T-helper 2 cell treated with Interferon-gamma antibody and Interleukin-4, amounts not matched to agents 100 ng/mL and 5 ng/mL, for 36 hours (primary cell): ENCODE measurements around the gene PARP6. TPM values are rescaled to one million over a fixed set of nuclear protein-coding genes. Genes with fewer than 3 reads are reported as not detected.
"Not testable (repeated sequence)": the region's sequence is repeated elsewhere in the genome, so short reads cannot be mapped to it uniquely, and the experiment has no call there.

Experiments used
- intact Hi-C: fragments of 100-400 bp; cut with micrococcal nuclease; formaldehyde crosslinking; loops from one replicate; pipeline ENCODE4 v1.15.1; 2023
- total RNA-seq: library from RNA; stranded (reverse); gene quantifications from 2 replicates; pipeline ENCODE4 v1.2.3, GENCODE V29; 2022

PARP6 gene
- total RNA-seq, 1 donor from 2014 or later, result 55.7 TPM

DNA sequence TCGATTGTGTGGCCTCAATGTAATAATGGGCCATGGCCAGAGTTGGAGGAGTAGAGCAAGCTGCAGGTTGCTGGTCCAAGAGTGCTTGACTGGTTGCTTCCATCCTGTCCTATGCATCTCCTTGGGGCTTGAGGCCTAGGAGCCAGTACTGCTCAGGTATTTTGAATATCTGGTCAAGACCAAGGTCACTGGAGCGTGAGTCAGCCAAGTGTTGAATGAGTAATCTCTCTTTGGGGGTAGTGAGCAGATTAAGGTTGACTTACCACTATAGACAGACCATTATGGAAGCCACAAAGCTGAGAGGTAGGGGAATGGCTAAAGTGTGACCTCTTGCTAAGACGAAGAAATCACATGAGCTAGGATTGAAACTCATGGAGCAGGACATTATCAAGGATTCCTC is 9.4 kb upstream of the PARP6 start:
- intact Hi-C loops, result no loop called here

DNA sequence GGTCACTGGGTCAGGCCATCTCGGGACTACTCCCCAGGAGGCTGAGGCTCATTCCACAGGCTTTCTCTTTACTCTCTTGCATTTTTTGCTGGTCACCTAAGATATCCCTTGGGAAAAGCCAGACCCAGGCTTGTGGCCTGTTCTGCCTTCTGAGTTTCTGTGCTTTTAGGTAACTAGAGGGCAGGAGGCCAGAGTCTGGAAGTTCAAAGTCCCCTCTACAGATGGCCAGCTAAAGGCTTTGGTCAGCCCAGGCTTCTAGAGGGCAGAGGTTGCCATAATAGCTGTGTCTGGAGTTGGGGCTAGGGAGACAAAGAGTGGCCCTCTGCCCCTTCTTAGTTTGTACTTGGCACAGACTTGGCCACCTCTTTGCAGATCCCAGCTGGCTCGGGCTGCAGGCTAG is 8.4 kb upstream of the PARP6 start:
- intact Hi-C loops, result no loop called here

DNA sequence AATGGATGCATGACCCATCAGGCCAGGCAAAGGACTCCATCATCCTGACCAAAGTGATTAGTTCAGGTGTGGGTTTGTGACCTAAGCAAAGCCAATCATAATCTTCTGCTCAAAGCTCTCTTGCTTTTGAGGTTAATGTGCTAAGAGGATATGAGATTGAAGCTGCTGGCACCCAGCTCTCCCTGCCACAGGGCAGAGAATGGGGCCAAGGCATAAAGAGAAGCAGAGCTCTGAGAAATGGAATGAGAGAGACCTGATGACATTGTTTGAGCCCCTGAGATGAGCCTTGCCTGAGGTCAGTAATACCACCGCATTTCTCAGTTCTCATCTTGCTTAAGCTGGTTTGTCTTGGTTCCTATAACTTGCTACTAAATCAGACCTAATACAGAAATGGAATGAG is 6.4 kb upstream of the PARP6 start:
- intact Hi-C loops, result no loop called here

DNA sequence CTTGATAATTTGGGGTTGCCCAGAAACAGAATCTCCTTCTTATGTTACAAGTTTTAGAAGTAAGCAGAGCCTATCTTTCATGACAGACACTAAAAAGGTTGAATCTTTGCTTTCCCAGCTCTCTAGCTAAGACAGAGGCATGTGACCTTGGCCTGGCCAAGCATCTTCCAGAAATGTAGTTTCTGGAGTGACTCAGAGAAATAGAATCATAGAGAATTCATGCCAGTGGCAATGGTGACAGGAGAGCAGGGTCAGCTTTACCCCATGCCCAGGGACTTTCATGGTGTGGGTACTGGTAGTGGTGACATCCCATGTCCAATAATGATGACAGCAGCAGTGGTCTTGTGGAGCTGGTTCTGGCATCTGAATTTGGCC is 4.0 kb upstream of the PARP6 start:
- intact Hi-C loops, result no loop called here

DNA sequence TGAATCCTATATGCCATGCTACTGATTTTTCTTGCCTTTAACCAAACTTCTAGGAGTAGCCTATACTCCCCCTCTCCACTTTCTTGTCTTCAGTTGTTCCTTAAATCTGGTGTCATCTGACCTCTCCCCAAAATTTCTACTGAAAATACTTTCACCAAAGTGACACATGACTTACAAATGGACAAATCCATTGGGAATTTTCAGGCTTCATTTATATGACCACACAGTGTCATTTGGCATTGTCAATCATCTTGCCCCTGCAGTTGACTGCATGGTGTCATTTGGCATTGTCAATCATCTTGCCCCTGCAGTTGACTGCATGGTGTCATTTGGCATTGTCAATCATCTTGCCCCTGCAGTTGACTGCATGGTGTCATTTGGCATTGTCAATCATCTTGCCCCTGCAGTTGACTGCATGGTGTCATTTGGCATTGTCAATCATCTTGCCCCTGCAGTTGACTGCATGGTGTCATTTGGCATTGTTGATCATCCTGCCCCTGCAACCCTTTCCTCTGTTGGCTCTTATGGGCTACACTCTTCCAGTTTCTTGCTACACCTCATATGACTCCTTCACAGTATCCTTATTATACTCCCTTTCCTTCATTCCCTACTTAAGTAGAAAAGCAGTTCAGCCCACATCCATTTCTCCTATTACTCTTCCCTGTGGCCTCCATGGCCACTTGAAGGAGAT is 3.4 kb upstream of the PARP6 start:
- intact Hi-C loops, result not testable (repeated sequence)

DNA sequence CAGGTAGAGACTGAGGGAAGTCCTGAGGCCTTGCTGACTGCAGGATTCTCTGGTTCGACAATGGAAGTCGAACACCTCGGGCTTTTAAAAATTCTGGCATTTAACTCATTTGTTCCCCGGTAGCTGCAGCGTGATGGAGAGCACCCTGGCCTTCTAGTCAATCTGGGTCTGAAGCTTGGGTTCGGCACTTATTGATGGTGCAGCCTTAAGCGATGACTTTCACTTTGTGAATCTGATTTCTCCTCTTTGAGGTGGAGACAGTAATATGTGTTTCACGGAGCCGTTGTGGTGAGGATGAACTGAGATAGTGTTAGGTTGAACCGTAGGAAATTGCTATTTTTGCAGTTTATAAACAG is 621 bp upstream of the PARP6 start:
- intact Hi-C loops, result loop anchor here (1.0 to 2.0 kb wide), 5 partner anchors 42 to 200 kb away; partner anchors contain the start of genes CELF6, HEXA and PKM

DNA sequence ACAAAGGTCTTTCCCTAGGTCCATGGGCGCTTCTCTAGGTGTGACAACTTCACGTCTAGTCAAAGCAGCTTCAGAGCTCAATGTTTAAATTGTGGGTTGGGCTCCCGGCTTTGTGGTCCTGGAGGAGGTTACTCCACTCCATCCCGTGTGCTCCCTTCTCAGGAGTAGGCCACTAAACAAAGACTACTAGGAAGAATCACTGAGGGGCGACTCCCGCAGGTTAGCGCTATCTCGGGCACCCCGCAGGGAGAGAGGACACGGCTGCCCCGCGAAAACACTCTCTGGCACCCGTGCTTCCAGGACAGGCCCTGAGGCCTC is 500 bp downstream of the PARP6 start:
- intact Hi-C loops, result loop anchor here (1.0 to 2.0 kb wide), 5 partner anchors 41 to 201 kb away; partner anchors contain the start of genes CELF6, HEXA and PKM

DNA sequence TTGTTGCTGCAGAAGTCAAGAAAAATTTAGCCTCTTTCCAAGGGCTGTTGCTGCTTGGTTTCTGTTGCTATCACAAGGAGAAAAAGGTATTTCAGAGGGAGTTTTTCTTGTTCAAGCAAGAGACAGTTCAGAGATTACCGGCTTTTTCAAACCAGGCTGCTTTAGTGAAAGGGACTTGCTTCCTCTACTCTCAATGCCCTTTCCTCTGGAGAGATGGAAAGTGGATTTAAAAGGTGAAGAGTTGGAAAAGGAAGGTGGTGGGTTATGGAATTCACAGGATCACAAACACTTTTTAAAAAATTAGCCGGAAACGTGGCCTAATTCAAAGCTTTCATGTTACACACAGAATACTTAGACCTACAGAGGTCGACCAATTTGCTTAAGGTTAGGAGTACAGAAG is 1.1 kb downstream of the PARP6 start:
- intact Hi-C loops, result no loop called here

DNA sequence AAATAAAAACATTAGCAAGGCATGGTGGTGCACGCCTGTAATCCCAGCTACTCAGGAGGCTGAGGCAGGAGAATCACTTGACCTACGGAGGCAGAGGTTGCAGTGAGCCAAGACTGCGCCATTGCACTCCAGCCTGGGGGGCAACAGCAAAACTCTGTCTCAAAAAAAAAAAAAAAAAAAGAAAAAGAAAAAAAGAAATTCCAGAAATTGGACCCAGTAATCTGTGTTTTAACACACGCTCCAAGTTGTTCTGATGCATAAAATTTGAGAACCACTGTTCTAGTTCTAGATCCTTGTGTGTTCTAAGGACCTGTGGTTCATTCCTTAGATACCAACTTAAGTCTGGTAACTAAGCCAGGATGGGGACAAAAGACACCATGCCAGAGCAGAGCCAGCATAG is 2.6 kb downstream of the PARP6 start:
- intact Hi-C loops, result no loop called here

DNA sequence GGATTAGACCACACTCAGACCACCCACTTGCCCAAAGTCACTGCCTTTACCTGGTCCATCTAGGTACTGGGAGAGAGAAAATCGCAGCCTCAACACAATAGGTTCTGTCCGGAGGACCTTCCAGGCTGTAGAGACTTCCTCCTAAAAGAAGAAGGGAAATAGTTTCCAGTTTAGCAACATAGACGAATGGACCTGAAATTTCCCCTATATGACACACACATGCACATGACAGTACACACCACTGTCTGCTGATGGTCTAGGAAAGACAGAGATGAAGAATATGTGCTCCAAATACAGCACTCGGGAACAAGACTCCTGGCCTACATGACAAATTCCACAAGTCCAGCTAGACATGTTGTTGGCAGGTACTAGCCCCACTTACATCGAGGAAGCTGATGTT is 7.3 kb downstream of the PARP6 start:
- intact Hi-C loops, result no loop called here

DNA sequence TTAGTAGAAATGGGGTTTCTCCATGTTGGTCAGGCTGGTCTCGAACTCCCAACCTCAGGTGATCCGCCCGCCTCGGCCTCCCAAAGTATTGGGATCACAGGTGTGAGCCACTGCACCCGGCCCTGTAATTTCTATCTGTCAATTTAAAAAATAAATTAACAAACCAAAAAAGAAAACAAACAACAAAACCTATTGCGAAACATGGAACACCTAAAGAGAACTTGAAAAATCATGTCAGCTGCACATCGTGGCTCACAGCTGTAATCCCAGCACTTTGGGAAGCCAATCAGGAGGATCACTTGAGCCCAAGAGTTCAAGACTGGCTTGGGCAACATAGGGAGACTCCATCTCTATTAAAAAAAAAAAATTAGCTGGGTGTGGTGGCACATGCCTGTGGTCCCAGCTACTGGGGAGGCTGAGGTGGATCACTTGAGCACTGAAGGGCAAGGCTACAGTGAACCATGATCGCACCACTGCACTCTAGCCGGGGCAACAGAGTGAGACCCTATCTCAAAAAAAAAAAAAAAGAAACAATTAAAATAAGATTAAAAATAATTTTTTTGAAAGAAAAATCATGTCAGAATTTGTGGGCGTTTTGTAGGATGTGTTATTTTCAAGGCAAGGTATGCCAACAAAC is 19.6 kb downstream of the PARP6 start:
- intact Hi-C loops, result no loop called here

DNA sequence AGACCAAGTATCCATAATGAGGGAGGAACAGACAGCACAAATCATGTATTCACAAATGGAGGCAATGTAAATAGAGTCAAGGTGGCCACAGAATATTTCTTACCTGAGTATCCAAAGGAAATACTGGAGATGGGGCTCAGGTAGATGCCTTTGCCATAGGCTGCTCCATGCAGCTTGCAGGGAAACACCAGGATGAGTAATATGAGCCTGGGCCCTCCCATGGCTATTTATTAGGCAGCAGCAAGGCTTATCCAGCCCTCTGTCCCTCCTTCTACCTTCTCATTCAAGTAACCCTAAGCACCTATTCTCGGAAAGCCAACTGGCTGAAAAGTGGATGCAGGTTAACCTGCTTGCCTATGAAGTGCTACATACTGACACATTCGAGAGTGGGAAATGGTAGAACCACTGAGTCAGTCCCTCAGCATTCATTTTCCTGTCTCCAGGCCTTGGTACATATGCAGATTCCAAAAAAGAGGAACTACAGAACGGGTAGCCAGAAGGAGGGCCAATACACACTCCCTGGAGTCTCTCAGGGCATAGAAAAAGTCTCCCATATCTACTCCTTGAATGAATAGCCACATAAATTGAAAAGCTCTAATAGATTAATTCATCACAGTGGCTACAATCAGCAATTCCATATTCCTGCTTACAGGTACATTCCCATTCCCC is 23.1 kb downstream of the PARP6 start:
- intact Hi-C loops, result no loop called here

DNA sequence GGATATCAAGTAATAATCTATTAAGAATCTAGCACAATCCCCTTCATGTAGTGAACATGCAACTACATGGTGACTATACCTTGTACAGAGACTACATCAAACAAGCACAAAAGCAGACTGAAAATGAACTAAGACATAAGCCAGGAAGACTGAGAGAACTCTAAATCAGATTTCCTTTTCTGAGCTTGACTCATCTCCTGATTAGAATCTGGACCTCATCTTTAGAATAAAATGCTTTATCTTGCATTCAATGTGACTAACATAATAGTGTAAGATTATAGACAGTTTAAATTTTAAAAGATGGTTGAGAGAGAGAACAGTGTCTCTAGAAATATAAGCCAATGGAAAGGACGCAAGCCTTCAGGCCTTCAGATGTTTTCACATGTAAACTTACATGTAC is 23.8 kb downstream of the PARP6 start:
- intact Hi-C loops, result no loop called here

DNA sequence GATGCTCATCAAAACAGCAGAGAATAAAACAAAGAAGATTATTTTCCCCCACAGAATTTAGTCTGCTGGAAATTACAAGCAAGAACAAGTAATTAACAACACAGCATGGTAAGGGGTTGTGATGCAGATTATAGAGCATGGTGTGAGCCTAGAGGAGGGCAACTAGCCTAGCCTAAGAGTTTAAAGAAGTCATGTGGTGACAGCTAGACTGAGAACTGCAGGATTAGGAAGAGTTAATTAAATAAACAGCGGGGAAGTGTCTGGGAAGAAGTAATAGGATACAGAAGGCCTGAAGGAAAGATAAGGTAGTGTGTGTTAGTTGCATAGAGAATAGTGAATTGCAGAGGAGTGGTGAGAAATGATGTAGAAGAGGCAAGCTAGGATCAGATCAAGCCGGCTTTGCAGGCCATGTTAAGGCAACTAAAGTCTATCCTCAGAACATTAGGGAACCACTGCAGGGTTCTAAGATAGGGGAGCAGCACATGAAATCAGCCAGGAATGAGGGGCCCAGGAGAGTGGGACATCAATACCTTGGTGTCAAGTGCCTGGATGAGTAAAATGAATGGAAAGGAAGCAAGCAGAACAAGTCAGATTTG is 29.5 kb downstream of the PARP6 start:
- intact Hi-C loops, result no loop called here

DNA sequence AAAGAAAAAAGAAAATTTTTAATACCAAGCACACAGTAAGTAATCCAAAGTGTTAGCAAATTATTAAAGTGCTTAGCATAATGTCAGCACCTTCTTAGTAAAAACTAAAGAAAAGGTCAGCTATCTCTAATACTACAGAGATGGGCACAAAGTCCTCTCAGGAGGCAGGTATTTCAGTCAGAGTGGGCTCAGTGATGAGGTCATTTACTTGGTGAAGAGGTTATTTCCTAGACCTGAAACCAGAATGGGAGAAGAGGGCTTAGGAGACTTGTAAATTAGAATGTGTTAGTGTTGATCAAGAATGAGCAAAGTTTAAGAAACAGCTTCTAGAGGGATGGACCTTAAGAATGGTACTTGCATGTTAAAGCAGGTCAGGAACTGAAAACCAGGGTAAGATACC is 32.7 kb downstream of the PARP6 start:
- intact Hi-C loops, result no loop called here

DNA sequence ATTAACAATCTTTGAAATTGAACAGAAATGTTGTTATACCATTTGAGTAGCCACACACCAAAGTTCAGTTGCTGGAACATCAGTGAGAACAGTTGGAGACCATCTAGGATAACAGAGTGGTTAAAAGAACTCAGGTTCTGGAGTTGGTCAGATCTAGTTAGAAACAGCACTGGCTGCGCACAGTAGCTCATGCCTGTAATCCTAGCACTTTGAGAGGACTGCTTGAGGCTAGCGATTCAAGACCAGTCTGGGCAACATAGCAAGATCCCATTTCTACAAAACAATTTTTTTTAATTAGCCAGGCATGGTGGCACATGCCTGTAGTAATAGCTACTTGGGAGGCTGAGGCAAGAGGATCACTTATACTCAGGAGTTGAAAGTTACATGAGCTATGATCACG is 33.8 kb downstream of the PARP6 start:
- intact Hi-C loops, result no loop called here

DNA sequence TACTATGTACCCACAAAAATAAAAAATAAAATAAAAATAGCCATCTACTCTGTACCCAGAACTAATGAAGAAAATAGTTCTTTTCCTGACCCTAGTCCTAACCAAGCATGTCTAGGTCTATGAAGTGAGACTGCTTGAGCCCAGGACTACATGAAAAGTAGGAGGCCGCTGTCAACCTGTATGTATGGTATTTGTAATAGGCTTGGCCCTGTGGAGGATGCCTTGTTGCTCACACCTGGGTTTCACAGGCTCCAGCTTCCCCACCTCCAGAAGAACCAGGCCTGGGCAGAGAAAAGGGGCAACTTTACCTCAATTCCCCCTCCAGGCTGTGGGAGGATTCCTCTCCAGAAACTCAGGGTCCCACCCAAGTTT is 34.5 kb downstream of the PARP6 start:
- intact Hi-C loops, result loop anchor here (1.0 kb wide), 1 partner anchor 11 kb away; no protein-coding TSS in a partner anchor

DNA sequence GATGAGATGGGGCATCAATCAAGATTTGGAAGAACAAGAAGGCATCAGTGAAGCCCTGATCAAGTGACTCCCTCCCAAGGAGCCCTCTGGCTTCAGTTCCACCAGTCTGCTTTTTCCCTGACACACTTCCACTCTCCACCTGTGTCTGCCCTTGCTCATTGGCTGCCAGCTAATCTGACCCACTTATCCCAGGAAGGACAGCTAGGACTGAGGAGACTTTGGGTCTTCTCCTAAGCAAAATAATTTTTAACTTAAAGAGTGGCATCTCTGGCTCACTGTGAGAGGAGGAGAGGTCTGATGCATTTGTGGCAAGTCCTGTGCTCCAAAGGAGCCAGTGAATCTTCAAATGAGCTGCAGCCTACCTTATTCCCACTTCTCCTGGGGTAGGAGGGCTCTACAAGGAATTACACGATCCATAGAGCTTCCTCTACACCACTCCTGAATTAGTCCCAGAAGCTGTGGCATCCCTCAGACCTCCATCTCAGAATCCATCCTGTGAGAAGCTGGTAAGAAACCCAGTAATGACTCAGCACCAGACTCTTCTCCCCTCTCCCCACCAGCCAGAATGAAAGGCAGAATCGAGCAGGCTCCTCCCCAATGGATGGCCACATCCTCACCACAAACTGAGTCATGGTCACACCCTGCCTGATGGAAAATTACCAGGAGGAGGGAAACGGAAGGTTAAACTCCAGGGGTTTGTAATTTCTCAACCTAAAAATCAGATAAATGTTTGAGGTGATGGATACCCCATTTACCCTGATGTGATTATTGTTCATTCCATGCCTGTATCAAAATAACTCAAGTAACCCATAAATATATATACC is 35.1 kb downstream of the PARP6 start:
- intact Hi-C loops, result loop anchor here (1.0 kb wide), 1 partner anchor 10 kb away; no protein-coding TSS in a partner anchor

DNA sequence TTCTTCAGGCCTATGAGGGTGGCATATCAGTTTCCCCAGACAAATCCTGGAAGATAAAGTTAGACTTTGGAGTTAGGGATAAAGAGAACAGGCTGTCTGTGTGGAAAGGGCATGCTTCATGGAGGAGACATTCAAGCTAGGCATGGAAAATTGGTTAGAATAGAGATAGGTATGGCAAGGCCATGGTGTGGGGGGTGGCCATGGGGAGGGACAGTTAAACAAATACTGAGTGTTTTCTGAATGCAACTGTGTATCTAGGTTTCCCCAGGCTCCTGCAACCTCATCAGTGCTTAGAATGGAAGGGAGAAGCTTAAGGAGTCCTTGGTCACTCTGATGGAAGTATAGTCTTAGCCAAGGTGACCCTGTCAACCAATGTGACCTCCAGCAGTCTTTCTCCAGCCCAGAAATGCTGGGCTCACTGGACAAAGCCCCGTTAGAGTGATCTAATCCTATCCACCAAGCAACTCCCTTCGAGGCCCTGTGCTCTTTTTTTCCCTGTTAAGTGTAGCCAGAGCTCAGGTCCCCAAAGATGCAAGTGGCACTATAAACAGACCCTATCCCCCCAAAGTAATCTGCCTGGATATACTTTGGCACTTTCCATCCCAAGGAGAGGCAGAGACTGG is 35.9 kb downstream of the PARP6 start:
- intact Hi-C loops, result loop anchor here (1.0 kb wide), 1 partner anchor 9 kb away; no protein-coding TSS in a partner anchor

DNA sequence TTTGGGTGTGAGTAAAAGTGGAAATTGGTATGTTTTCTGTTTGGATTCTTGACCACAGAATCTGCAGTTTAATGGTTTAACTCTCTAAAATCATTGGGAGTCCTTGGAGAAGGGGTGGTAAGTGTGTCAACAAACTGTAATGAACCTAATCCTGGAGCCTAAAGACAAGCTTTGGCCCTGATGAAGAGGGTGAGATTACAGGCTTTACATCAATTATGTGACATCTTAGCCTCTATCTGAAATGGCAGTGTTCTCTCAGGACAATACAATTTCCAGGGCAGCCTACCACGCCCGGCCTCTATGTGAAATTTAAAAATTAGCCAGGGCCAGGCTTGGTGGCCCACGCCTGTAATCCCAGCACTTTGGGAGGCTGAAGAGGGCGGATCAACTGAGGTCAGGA is 37.1 kb downstream of the PARP6 start:
- intact Hi-C loops, result no loop called here

DNA sequence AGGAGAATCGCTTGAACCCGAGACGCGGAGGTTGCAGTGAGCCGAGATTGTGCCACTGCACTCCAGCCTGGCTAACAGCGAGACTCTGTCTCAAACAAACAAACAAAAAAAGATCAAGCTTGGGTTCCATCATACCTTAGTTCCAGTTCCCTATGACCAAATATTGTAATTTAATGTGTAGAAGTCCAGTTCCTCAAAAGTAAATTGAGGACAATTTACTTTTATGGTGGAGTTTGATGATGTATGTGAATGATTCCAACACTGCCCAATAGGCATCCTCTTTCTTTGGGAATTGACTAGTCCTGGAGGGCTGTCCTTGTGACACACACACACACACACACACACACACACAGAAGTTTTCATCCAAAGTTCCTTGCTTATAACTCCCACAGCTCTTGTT is 38.6 kb downstream of the PARP6 start:
- intact Hi-C loops, result loop anchor here (5.0 kb wide), 1 partner anchor 454 kb away; the partner anchor contains the start of genes BBS4 and HIGD2B
